H54 (cell line): ENCODE results near the gene DEPDC1B.
"Not testable (repeated sequence)": the region's sequence is repeated elsewhere in the genome, so short reads cannot be mapped to it uniquely, and the experiment has no call there.

Source experiments
- DNase-seq: peaks from one replicate; pipeline ENCODE4 v3.0.0; 2011; ENCODE audit warnings: low spot score, mixed read lengths; ENCODE audit not compliant: insufficient read length
- FAIRE-seq: peaks from 3 replicates; lab custom pipeline; 2011; peaks lifted over from hg19 to GRCh38; lab: Jason Lieb, UNC
- POLR2A ChIP-seq: IDR thresholded peaks from 2 replicates; pipeline ENCODE4 v1.6.1; 2011; ENCODE audit warnings: low read depth, mild to moderate bottlenecking, low read length

DEPDC1B gene

DNA sequence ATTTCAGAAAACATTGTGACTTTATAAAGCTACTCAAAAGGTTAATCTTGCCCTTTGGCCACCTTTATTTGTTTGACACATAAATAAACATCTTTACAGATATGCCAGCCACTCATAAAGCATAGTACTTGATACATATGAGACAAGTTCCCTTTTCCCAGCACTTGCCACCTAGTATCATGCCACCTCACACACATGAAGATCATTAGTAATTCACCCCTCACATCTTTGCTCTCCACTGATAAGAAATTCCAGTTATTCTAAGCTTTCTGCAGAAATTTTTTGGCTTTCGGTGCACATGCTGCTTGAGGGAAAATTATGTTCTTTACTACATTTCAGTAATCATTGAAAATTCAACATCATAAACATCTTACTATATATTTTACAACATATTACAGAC, 59.1 kb downstream of the DEPDC1B start:
- no peak for FAIRE-seq
- no peak for DNase-seq
- TF ChIP-seq POLR2A, result no peak

DNA sequence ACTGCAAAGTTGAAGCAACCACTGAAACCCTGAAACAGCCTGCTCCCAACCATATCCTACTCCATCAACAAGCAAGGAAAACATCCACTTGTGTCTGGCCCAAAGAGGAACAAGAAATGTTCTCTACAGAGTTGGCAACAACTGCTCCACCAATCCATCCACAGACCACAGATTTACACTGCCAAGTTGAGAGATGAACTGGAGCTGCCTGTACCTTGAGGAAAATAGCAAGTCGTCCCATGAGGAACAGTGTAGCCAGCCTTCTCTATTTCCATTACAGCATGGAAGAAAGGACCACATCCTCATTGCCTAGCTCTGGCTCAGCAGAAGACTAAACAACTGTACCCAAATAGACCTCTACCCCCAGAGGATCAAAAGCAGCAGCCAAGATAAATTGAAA, 60.4 kb downstream of the DEPDC1B start:
- no peak for DNase-seq
- no peak for FAIRE-seq
- TF ChIP-seq POLR2A, result no peak

DNA sequence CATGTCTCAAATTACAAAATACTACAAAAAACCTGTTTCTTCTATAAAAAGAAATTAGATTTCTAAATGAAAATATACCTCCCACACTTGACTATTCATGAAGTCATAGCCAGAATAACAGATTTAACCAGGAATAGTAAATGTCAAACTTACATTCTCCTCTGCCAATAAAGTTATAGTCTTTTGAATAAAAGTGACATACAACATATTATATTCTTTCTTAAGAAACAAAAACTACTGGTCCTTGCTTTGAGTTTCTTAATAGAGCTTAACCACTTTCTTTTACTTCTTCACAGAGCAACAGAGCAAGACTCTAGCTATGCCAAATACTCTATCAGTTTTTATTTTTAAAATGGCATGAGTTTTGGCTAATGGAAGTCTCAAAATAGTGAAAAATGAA, 61.7 kb downstream of the DEPDC1B start:
- no peak for FAIRE-seq
- no peak for TF ChIP-seq POLR2A
- no peak for DNase-seq

DNA sequence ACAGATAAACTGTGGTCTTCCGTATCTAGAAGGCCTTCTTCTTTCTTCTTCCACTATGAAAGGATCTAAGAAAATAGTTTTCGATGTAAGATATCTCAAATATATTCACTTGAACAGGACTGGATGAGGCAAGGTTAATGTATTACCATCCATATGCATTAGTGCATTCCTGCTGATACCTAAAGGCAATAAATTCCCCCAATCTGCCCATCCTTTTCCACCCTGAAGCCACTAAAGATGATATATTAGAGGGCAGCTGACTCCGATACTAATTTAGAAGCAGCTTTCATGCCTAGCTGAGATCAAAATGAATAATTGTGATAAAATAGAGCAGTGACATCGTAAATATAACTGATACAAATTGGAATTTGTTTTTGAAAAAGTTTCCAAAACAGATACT, 63.3 kb downstream of the DEPDC1B start:
- no peak for FAIRE-seq
- DNase-seq, result no peak
- TF ChIP-seq POLR2A, result no peak

DNA sequence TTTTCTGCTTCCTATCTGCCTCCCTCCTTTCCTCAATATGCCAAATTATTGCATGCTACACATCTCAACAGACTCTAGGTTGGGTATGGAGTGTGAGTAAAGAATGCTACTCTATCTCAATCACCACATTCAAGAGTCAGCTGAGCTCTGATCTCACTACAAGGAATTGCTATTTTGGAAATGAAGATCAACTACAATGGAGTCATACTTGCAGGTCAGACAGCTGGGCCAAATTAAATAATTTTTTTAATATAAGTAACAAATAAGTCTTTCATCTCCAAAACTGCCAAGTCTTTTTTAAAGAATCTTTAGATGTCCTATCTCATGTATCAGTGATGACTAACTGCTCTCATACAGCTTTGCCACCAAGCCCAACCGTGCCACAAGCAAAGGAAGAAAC, 64.0 kb downstream of the DEPDC1B start:
- DNase-seq (no peak), FAIRE-seq (no peak)
- no peak for TF ChIP-seq POLR2A

DNA sequence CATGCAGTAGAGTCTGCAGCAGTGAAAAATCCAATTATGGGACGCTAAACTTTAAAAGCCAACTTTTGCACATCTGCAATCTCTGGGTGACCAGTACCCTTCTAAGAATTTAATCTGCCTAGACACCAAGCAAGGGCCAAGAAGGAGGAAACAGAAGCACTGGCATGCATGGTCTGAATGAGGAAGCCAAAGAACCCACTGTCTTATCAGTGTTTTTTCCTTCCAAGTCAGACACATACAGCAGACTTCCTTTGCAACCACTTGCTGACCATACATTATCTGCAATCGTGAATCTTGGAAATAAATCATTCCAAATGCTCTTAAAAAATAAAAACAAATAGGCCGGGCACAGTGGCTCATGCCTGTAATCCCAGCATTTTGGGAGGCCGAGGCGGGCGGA, 65.9 kb downstream of the DEPDC1B start:
- no peak for TF ChIP-seq POLR2A
- DNase-seq, result no peak
- FAIRE-seq, result no peak

DNA sequence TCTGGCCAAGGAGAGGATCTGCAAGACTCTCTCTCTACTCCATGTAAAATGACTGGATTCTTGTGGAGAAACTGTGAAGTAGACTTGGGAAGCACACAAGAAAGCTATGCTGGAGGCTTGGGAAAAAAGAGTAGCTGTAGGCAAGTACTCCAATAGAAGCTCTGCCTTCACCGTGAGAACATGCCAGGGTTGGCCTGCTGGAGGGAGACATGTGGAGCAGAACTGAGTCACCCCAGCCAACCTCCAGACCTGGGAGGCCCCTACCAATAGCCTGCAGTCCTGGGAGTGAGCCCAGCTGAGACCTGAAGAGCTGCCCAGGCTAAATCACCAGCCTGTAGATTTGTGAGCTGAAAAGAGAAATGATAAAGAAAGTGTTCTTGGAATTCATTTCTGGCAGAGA, 66.6 kb downstream of the DEPDC1B start:
- DNase-seq (peak; percentile 12), FAIRE-seq (peak; percentile 36)
- TF ChIP-seq POLR2A, result no peak

DNA sequence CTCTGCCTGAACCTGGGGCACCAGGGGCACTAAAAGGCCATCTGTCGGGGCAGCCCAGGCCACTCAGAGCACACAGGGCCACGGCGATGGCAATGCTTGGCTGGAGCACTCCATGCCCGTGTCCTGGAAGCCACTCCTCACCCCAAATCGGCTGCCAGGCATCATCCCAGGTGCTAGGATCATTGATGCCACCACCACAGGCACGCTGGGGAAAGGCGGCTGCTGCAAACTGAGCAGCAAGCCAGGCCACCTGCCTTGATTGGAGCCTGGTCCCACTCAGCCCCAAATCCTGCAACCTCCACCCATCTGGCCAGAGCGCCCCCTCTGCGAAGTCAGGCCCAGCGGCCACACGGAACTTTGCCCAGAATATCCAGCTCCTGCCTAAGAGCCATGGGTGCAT, 67.8 kb downstream of the DEPDC1B start:
- TF ChIP-seq POLR2A, result no peak
- no peak for FAIRE-seq
- DNase-seq, result no peak

DNA sequence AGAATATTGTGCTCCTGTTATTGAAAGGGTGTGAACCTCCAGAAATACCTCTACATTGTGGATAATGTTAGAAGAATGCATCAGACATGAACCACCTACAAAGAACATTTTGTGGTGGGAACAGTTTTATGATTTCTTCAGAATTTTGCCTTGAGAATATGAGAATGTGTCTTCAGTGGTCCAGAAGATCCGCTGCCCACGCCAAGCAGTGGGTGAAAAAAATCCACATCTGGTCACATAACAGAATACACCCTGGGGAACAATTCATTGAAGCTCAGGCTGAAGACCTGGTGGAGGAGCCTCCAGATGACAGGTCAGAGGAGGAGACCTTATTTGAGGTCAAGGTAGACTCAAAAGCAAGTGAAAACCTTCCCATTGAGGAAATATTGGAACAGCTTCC, 69.1 kb downstream of the DEPDC1B start:
- FAIRE-seq (no peak), DNase-seq (no peak)

DNA sequence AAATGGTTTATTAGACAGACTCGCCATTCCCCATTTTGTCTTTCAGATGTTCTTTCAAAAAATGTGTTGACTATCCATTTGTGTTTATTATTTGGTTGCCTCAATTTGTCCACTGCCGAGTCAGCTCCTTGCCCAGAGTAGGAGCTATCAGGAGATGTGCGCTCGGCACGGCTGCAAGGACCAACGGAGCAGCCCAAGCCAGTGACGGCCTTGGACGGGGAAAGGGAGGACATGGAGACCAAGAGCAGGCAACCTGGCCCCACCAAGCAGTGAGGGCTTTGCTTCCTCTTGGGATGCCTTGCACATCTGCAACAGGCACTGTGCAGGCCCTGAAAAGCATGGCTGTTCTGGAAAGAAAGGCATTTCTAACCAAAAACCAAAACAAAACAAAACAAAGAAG, 69.8 kb downstream of the DEPDC1B start:
- DNase-seq (no peak), FAIRE-seq (no peak)
- no peak for TF ChIP-seq POLR2A

More for the DNA sequence above, 69.1 kb downstream of the DEPDC1B start:
- TF ChIP-seq POLR2A, result no peak

DNA sequence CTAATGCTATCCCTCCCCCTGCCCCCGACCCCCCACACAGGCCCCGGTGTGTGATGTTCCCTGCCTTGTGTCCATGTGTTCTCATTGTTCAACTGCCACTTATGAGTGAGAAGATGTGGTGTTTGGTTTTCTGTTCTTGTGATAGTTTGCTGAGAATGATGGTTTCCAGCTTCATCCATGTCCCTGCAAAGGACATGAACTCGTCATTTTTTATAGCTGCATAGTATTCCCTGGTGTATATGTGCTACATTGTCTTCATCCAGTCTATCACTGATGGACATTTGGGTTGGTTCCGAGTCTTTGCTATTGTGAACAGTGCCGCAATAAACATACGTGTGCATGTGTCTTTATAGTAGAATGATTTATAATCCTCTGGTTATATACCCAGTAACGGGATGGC, 75.1 kb downstream of the DEPDC1B start:
- FAIRE-seq, DNase-seq: not testable (repeated sequence)

DNA sequence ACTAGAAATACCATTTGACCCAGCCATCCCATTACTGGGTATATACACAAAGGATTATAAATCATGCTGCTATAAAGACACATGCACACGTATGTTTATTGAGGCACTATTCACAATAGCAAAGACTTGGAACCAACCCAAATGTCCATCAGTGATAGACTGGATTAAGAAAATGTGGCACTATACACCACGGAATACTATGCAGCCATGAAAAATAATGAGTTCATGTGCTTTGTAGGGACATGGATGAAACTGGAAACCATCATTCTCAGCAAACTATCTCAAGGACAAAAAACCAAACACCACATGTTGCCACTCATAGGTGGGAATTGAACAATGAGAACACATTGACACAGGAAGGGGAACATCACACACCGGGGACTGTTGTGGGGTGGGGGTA, 79.2 kb downstream of the DEPDC1B start:
- not testable (repeated sequence) for FAIRE-seq

DNA sequence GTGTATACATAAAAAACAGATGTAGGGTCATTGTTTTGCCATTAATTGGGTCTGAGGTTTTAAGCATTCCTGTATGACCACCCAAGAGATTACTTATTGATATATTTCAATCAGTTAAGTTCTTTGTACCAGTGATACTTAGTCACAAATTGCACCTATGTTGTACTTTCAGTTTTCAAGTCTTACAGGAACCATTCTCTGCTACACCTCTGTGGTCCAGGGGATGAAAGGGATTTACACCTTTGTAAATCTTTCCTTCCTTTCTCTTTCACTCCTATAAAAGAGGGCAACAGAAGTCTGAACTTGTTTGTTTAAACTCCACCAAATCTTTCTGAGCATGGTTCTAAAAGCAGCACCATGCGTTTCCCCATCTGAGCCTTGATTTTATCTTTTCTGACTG, 86.1 kb downstream of the DEPDC1B start:
- TF ChIP-seq POLR2A, result no peak
- DNase-seq (no peak), FAIRE-seq (no peak)

More for the DNA sequence above, 79.2 kb downstream of the DEPDC1B start:
- not testable (repeated sequence) for DNase-seq

DNA sequence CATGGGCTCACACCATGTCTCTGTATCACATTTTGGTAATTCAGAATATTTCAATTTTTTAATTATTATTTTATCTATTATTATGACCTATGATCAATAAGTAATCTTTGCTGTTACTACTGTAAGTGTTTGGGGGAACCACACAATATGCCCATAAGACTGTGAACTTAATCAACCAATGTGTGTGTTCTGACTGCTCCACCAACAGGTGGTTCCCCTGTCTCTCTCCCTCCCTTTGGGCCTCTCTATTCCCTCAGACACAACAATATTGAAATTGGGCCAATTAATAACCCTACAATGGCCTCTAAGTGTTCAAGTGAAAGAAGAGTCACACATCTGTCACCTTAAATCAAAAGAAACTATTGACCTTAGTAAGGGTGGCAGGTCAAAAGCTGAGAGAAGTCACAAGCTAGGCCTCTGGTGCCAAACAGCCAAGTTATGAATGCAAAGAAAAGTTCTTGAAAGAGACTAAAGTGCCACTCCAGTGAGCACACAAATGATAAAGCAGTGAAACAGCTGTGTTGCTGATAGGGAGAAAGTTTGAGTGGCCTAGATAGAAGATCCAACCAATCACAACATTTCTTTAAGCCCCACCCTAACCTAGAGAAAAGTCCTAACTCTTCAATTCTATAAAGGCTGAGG, 88.7 kb downstream of the DEPDC1B start:
- FAIRE-seq (no peak), DNase-seq (no peak)
- TF ChIP-seq POLR2A, result no peak

DNA sequence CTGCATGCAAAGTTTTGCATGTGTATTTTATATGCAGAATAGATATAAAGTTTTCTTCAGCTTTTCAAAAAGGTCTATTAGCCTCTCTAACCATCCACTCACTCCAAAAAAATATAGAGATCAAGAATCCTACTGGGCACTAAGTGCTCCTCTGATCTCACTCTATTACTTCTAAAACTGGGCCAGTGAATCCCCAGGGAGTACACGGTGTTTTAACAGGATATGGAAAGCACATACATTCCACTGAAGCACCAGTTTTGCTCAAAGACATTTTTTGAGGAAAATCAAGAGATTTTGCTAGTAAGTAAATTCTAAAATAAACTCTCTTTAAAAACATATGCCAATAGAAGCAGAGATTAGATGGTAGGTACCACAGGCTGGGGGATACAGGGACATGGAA, 95.2 kb downstream of the DEPDC1B start:
- no peak for TF ChIP-seq POLR2A
- FAIRE-seq (no peak), DNase-seq (no peak)

DNA sequence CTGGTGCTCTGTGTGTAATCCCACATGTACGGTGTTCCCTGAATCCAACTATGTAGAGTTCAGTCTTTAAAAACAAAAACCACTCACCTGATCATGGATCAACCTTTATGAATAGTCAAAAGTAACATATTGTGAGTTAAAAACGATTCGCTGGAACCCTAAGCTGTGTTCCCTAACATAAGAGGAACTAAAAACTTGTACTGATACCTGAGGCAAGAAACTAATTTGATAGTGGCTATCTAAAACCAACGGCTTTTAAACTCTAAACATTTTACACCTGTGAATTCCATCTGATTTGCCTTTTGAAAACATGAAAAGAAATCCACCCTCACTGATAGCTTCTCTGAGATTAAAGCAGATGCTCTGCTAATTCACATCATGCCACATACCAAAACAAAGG, 101.5 kb downstream of the DEPDC1B start:
- TF ChIP-seq POLR2A, result no peak
- no peak for DNase-seq
- FAIRE-seq, result no peak
